Ishikawa (cell line): ENCODE measurements around the gene GSTO2.

ENCODE experiments used
- CEBPB ChIP-seq: IDR thresholded peaks from 2 replicates; pipeline ENCODE4 v1.6.1; 2012
- CREB1 ChIP-seq: IDR thresholded peaks from 2 replicates; pipeline ENCODE4 v1.6.1; 2012; ENCODE audit warnings: low read depth
- EGR1 ChIP-seq: IDR thresholded peaks from 2 replicates; pipeline ENCODE4 v1.6.1; 2012
- EP300 ChIP-seq: IDR thresholded peaks from 2 replicates; pipeline ENCODE4 v1.6.1; 2012; ENCODE audit warnings: borderline replicate concordance
- FOXM1 ChIP-seq: IDR thresholded peaks from 2 replicates; pipeline ENCODE4 v1.6.1; 2012; ENCODE audit warnings: low read depth, borderline replicate concordance
- NFIC ChIP-seq: IDR thresholded peaks from 2 replicates; pipeline ENCODE4 v1.6.1; 2012
- RAD21 ChIP-seq: IDR thresholded peaks from 2 replicates; pipeline ENCODE4 v1.6.1; 2012; ENCODE audit warnings: low read depth
- TAF1 ChIP-seq: IDR thresholded peaks from 2 replicates; pipeline ENCODE4 v1.6.1; 2012; ENCODE audit warnings: low read depth, mild to moderate bottlenecking
- TCF12 ChIP-seq: IDR thresholded peaks from 2 replicates; pipeline ENCODE4 v1.6.1; 2012; ENCODE audit warnings: low read depth
- TEAD4 ChIP-seq: IDR thresholded peaks from 2 replicates; pipeline ENCODE4 v1.6.1; 2012
- YY1 ChIP-seq: IDR thresholded peaks from 2 replicates; pipeline ENCODE4 v1.6.1; 2012; ENCODE audit warnings: low read depth
- ZBTB7A ChIP-seq: IDR thresholded peaks from 2 replicates; pipeline ENCODE4 v1.6.1; 2012; ENCODE audit warnings: low read depth
- TF ChIP-seq, protein P1 (sequence below): IDR thresholded peaks from 2 replicates; pipeline ENCODE4 v1.6.1; 2012
- TF ChIP-seq, protein P2 (sequence below): IDR thresholded peaks from 2 replicates; pipeline ENCODE4 v1.6.1; 2012; ENCODE audit warnings: low read depth, mild to moderate bottlenecking
- TF ChIP-seq, protein P3 (sequence below): IDR thresholded peaks from 2 replicates; pipeline ENCODE4 v1.6.1; 2012

Gene GSTO2

DNA sequence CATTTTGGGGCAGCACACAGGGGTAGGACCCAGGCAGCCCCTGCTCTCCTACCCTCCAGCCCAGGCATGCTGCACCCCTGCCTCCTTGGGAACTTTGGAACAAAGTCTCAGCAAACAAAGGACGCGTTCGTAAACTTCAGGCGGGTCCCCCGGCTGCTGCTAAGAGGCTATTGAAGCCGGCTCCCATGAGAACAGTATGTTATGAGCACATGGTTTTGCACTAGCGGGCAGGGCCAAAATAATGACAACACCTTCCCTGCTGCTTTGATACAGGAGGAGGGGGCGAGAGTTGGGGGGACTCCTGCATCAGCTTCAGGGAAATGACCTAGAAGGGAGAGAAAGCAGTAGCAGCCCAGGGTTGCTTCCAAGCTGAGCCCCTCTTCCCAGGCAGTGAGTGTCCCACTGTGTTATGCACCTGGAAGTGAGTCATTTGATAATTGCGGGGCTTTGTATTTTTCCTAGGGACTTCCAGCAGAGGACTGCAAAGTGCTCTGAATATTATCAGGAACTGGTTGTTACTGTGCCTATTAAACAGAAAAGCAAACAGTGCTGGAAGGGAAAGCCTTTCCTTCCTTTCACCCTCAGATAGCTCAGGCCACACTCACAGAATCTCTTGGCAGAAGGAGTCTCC, 62.3 kb downstream of the GSTO2 start:
- TF ChIP-seq ZBTB7A (0 out of 2 replicates have a peak, but pooled peaks have one; percentile 37), FOXM1 (no peak), TCF12 (peak; percentile 56; the same call in 1 of the 2 replicates)

DNA sequence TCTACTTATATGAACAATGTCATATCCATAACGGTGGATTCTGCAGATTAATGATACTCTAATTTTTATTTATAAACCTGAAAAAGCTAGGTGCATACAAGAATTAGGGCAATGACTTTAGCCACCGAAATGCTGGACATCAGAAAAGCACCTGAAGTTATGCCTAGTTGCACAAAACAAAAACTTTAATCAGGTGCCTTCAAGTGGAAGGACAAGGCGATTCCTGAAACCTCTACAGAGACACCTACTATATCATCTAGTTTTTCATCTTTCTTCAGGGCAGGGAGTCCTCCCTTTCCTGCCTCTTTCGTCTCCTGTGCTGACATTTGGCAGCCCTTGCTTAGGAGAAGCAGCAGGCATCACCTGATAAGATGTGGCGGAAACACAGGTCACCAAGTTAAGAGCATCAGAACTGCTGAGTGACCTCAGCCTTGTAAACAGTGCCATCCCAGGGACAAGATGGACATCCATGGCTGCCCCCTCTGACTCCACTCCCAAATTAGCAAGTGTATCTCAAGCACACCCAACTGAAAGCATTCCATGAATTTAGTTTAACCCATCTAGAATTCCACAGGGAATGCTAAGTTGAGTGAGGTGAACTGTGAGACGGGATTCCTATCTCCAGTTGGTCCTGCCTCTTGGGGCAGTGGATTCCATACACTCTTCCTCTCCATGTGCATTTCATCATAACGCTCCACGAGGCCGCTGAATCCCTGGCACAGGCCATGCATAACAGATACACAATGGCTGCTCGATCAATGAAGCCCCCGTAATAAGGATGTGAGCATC, 63.5 kb downstream of the GSTO2 start:
- TF ChIP-seq EGR1 (no peak), CEBPB (no peak), FOXM1 (no peak), TCF12 (no peak), YY1 (no peak), CREB1 (no peak), EP300 (no peak), ZBTB7A (no peak), TEAD4 (no peak), NFIC (no peak), TAF1 (no peak), RAD21 (no peak)
- TF ChIP-seq, protein P1, sequence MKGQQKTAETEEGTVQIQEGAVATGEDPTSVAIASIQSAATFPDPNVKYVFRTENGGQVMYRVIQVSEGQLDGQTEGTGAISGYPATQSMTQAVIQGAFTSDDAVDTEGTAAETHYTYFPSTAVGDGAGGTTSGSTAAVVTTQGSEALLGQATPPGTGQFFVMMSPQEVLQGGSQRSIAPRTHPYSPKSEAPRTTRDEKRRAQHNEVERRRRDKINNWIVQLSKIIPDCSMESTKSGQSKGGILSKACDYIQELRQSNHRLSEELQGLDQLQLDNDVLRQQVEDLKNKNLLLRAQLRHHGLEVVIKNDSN: no peak
- TF ChIP-seq, protein P2, sequence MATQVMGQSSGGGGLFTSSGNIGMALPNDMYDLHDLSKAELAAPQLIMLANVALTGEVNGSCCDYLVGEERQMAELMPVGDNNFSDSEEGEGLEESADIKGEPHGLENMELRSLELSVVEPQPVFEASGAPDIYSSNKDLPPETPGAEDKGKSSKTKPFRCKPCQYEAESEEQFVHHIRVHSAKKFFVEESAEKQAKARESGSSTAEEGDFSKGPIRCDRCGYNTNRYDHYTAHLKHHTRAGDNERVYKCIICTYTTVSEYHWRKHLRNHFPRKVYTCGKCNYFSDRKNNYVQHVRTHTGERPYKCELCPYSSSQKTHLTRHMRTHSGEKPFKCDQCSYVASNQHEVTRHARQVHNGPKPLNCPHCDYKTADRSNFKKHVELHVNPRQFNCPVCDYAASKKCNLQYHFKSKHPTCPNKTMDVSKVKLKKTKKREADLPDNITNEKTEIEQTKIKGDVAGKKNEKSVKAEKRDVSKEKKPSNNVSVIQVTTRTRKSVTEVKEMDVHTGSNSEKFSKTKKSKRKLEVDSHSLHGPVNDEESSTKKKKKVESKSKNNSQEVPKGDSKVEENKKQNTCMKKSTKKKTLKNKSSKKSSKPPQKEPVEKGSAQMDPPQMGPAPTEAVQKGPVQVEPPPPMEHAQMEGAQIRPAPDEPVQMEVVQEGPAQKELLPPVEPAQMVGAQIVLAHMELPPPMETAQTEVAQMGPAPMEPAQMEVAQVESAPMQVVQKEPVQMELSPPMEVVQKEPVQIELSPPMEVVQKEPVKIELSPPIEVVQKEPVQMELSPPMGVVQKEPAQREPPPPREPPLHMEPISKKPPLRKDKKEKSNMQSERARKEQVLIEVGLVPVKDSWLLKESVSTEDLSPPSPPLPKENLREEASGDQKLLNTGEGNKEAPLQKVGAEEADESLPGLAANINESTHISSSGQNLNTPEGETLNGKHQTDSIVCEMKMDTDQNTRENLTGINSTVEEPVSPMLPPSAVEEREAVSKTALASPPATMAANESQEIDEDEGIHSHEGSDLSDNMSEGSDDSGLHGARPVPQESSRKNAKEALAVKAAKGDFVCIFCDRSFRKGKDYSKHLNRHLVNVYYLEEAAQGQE: no peak
- TF ChIP-seq, protein P3, sequence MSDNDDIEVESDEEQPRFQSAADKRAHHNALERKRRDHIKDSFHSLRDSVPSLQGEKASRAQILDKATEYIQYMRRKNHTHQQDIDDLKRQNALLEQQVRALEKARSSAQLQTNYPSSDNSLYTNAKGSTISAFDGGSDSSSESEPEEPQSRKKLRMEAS: no peak

DNA sequence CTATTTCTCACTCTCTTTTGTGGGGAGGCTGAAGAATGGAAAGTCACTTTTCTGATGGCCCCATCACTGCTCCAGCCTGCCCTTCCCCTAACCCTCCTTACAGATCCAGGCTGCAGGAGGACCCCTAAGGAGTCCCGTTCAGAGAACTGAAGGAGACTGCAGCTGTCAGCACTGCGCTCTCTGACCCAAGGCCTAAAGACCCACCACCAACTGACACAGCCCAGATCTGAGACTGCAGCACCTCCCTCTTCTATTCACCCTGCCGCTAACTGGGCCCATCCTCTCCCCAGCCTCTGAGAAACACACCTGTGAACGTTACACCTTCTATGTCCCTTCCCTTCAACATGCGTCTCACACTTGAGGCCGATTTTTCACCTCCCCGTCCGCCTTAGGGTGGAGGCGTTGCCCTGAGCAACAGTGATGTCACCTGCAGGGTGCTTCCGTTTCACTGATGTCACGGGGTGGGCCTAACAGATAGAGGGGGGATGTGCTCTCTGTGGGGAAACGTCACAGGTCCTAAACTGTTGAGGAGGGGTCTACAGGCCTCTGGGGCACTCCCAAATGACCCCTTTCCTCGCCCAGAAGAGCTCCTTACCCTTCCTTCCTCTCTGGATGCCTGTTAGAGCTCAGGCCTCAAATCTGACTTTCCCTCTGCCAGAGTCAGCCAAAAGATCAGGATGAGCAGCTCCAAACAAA, 64.2 kb downstream of the GSTO2 start:
- TF ChIP-seq CEBPB (no peak), EGR1 (no peak), ZBTB7A (no peak), TAF1 (no peak)
- TF ChIP-seq, protein P3: no peak
- TF ChIP-seq, protein P2: no peak

DNA sequence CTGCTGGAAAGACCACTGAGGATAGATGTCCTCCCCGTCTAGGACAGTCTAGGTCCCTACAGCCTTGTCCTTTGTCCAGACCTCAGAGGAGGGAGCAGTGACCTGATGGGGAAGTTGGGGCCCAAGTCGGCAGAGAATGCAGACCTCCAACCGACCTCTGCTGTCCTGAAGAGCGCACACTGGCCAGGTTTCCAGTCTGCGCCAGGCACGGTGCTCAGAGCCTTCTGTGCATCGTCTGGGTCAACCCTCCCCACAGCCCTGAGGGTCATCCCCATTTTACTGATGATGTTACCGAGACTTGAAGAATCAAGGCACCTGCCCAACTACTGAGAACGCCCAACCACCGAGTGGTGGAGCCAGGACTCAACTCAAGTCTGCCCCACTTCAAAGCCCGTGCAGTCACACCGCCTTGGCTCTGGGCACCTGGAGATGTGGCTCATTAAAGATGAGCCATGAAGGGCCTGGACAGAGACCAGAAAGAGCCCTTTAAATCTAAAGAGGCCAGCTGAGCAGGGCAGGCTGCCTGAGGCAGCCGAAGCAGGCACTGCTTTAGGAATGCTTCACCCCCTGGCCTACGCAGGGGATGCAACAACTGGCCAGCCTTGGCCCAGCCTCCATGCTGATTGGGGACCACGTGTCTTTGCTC, 64.9 kb downstream of the GSTO2 start:
- no peak for TF ChIP-seq RAD21
- TF ChIP-seq TAF1: no peak

DNA sequence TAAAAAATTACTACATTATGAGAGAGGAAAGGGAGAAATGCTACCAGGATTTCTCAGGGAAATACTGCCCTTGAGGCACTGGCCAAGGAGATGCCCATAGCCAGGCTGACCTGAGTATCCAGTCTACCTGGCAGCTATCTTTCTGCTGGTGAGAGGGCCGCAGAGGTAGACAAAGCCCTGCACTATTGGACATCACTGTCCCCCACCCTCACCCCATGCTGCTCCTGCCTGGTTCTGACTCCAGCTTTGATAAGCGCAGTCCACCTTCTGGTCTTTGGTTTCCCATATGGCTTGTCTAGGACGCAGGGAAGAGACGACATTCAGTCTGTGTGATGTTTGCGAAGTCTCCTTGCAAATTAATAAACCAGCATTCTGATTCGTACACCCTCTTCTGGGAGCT, 65.6 kb downstream of the GSTO2 start:
- TF ChIP-seq TEAD4: no peak

DNA sequence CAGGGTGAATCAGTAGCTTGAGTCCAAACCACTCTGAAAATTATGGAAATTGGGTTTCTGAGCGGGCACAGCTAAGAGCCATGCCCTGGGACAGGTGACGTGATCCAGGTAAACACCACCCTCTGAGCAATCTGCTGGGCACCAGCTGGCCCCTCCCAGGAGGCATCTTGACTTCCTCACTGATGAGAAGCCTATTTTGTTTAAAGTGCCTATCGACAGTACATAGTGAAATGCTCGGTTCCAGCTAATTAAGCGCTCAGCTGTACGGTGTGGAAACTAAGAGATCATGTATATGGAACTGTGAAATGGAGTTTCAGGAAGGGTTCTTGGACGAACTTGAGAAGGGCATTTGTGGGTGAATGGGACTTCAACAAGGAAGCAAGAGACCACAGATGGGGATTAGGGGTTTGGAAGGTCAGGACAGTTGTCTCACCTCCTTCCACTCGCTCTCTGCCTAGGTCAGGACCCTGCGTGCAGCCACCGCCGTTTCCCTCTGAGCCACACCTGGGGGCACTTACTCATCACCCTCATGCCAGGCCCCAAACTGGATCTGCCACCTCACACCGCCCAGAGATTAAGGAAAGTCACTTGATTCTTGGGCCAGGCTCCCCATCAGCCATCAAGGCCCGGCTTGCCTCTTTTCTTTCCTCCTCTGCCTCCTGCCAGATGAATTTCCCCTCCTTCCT, 66.1 kb downstream of the GSTO2 start:
- TF ChIP-seq, protein P3: no peak
- no peak for TF ChIP-seq FOXM1
- no peak for TF ChIP-seq CREB1
- no peak for TF ChIP-seq ZBTB7A
- no peak for TF ChIP-seq TCF12
- no peak for TF ChIP-seq CEBPB
- no peak for TF ChIP-seq YY1
- TF ChIP-seq RAD21: no peak
- no peak for TF ChIP-seq TAF1
- TF ChIP-seq, protein P2: no peak
- TF ChIP-seq EP300: no peak
- no peak for TF ChIP-seq EGR1
- no peak for TF ChIP-seq NFIC
- no peak for TF ChIP-seq TEAD4
- TF ChIP-seq, protein P1: no peak
